A549 (cell line): Measurements from ENCODE around the gene RAB33B. TPM values are rescaled to one million over a fixed set of nuclear protein-coding genes. Genes with fewer than 3 reads are reported as not detected.
A peak's percentile ranks its signal among the peaks of the same experiment; 100 is the strongest.

Experiments used
- ATAC-seq, 2 experiments: fragments of 200-7000 bp in 1 of 2; fragments of >200 bp in 1 of 2; cut with Nextera tagmentation in 1 of 2; cut with Tn5 transposase in 1 of 2; 3 replicates each; pipeline versions ENCODE4 v1.8.0 to v1.9.1; 2018 to 2020; ENCODE audit warnings: mild to moderate bottlenecking in 1 of 2, moderate library complexity in 1 of 2
- CTCF ChIA-PET: fragments of 300-600 bp; sonication (Branson Sonifier 250); formaldehyde crosslinking; extraction: SDS; loops from one replicate; lab custom pipeline; 2021; ENCODE audit warnings: antibody characterized with exemption, inconsistent platforms; lab: Yijun Ruan, JAX
- POLR2A ChIA-PET: fragments of 350-600 bp; formaldehyde crosslinking; extraction: SDS; loops from one replicate; lab custom pipeline; 2021; ENCODE audit warnings: antibody characterized with exemption, inconsistent platforms; lab: Yijun Ruan, JAX
- DNase-seq, 2 experiments: peaks; one replicate each; pipeline versions ENCODE4 v3.0.0 to v3.0.0-alpha.2; 2011 to 2016; ENCODE audit warnings: low read depth in 1 of 2, low spot score in 1 of 2
- FAIRE-seq: peaks from 2 replicates; lab custom pipeline; 2011; peaks lifted over from hg19 to GRCh38; lab: Jason Lieb, UNC
- H3K27ac ChIP-seq, 2 experiments: fragments of >200 bp; sonication (Bioruptor Twin); formaldehyde crosslinking; 3 replicates each; pipeline ENCODE4 v1.5.1; 2016 to 2017
- H3K4me1 ChIP-seq: fragments of >200 bp; sonication (Bioruptor Twin); formaldehyde crosslinking; 3 replicates; pipeline ENCODE4 v1.6.1; 2016
- H3K4me2 ChIP-seq: fragments of >200 bp; sonication (Bioruptor Twin); formaldehyde crosslinking; 3 replicates; pipeline ENCODE4 v1.6.1; 2016
- H3K4me3 ChIP-seq: fragments of >200 bp; sonication (Bioruptor Twin); formaldehyde crosslinking; 3 replicates; pipeline ENCODE4 v1.5.1; 2016
- H3K9me3 ChIP-seq: fragments of >200 bp; sonication (Bioruptor Twin); formaldehyde crosslinking; 3 replicates; pipeline ENCODE4 v1.6.1; 2016
- BHLHE40 ChIP-seq: IDR thresholded peaks from 2 replicates; pipeline ENCODE4 v1.6.1; 2012; ENCODE audit warnings: low read depth, low read length, inconsistent platforms
- CEBPB ChIP-seq, 2 experiments: fragments of >200 bp in 1 of 2; sonication (Bioruptor Twin) in 1 of 2; formaldehyde crosslinking in 1 of 2; IDR thresholded peaks; 2 replicates each; pipeline ENCODE4 v1.6.1; 2012 to 2016
- CHD2 ChIP-seq: fragments of 150-350 bp; IDR thresholded peaks from 2 replicates; pipeline ENCODE4 v1.6.1; 2014; ENCODE audit warnings: low read length; ENCODE audit not compliant: partially characterized antibody
- CHD4 ChIP-seq: fragments of 200-600 bp; sonication (generic); IDR thresholded peaks from 2 replicates; pipeline ENCODE4 v1.6.1; 2016; ENCODE audit warnings: antibody characterized with exemption, mild to moderate bottlenecking, borderline replicate concordance
- E2F6 ChIP-seq: IDR thresholded peaks from 2 replicates; pipeline ENCODE4 v1.6.1; 2012; ENCODE audit warnings: low read depth, borderline replicate concordance
- EHMT2 ChIP-seq: fragments of 200-600 bp; sonication (generic); IDR thresholded peaks from 2 replicates; pipeline ENCODE4 v1.6.1; 2016; ENCODE audit warnings: antibody characterized with exemption, low read depth, mild to moderate bottlenecking, moderate library complexity
- FOSB ChIP-seq: fragments of 250-450 bp; sonication (Bioruptor Pico); IDR thresholded peaks from 2 replicates; pipeline ENCODE4 v1.5.0; 2020; ENCODE audit warnings: mild to moderate bottlenecking, moderate library complexity
- FOSL2 ChIP-seq, 2 experiments: fragments of 450-650 bp in 1 of 2; fragments of >200 bp in 1 of 2; sonication (Bioruptor Twin) in 1 of 2; formaldehyde crosslinking; IDR thresholded peaks; 2 replicates each; pipeline versions ENCODE4 v1.5.0 to v1.6.1; 2016 to 2020; ENCODE audit warnings: mild to moderate bottlenecking in 1 of 2, moderate library complexity in 1 of 2
- FOXS1 ChIP-seq: fragments of 250-450 bp; sonication (Bioruptor Pico); IDR thresholded peaks from 2 replicates; pipeline ENCODE4 v1.5.0; 2020; ENCODE audit warnings: mild to moderate bottlenecking, moderate library complexity
- HEYL ChIP-seq: fragments of 250-450 bp; sonication (Bioruptor Pico); IDR thresholded peaks from 2 replicates; pipeline ENCODE4 v1.8.0; 2021; ENCODE audit warnings: mild to moderate bottlenecking, moderate library complexity
- KDM1A ChIP-seq: fragments of 200-600 bp; sonication (generic); IDR thresholded peaks from 2 replicates; pipeline ENCODE4 v1.6.1; 2016; ENCODE audit warnings: low read depth, mild to moderate bottlenecking
- MAFK ChIP-seq: fragments of 450-650 bp; IDR thresholded peaks from 2 replicates; pipeline ENCODE4 v1.6.1; 2014; ENCODE audit not compliant: partially characterized antibody
- MAZ ChIP-seq: fragments of 150-350 bp; IDR thresholded peaks from 2 replicates; pipeline ENCODE4 v1.6.1; 2014; ENCODE audit warnings: antibody characterized with exemption, low read depth, low read length, borderline replicate concordance
- NPAS2 ChIP-seq: fragments of 250-450 bp; sonication (Bioruptor Pico); IDR thresholded peaks from 2 replicates; pipeline ENCODE4 v1.8.0; 2022; ENCODE audit warnings: mild to moderate bottlenecking, moderate library complexity, borderline replicate concordance
- PHF8 ChIP-seq: fragments of 200-600 bp; sonication (generic); IDR thresholded peaks from 2 replicates; pipeline ENCODE4 v1.6.1; 2016; ENCODE audit warnings: low read depth, mild to moderate bottlenecking, antibody characterized with exemption, moderate library complexity, borderline replicate concordance
- RARB ChIP-seq: fragments of 250-450 bp; sonication (Bioruptor Pico); IDR thresholded peaks from 2 replicates; pipeline ENCODE4 v1.8.0; 2021; ENCODE audit warnings: mild to moderate bottlenecking, moderate library complexity
- RFX5 ChIP-seq: fragments of 450-650 bp; IDR thresholded peaks from 2 replicates; pipeline ENCODE4 v1.7.1; 2014; ENCODE audit warnings: antibody characterized with exemption, mild to moderate bottlenecking, moderate library complexity
- TP53 ChIP-seq: fragments of 250-450 bp; sonication (Bioruptor Pico); IDR thresholded peaks from 2 replicates; pipeline ENCODE4 v1.5.0; 2021; ENCODE audit warnings: mild to moderate bottlenecking, moderate library complexity
- ZNF302 ChIP-seq: fragments of 250-450 bp; sonication (Bioruptor Pico); IDR thresholded peaks from 2 replicates; pipeline ENCODE4 v1.9.0; 2021; ENCODE audit warnings: inconsistent platforms, mild to moderate bottlenecking, moderate library complexity
- ZSCAN20 ChIP-seq: fragments of 250-450 bp; sonication (Bioruptor Pico); IDR thresholded peaks from 2 replicates; pipeline ENCODE4 v1.8.0; 2022; ENCODE audit warnings: mild to moderate bottlenecking, moderate library complexity
- WGBS: methylation state at CpG from one replicate; pipeline ENCODE4 v1.1.6; 2017; ENCODE audit errors: missing lambda C conversion rate; 5-methylcytosine and 5-hydroxymethylcytosine counted together
- polyA plus RNA-seq, 4 experiments: library from polyadenylated mRNA; depleted of rRNA in 3 of 4; stranded (reverse); fragments of >200 nt; fragmentation: RNase III in 1 of 4; extraction: RNeasy Plus Mini Kit Qiagen cat#74134 plus additional on column Dnase treatment in 1 of 4; gene quantifications; 2 replicates in 3 of 4; 3 replicates in 1 of 4; pipeline ENCODE4 v1.2.3, GENCODE V29; 2011 to 2017

RAB33B gene
- polyA plus RNA-seq, 2 of the 4 experiments (the other 2 are of a cell fraction): 2.8 to 5.9 TPM

- Histone ChIP-seq H3K4me1 (no peaks in the 10 kb centered on the region), H3K4me2 (no peak overlapping the region), H3K4me3 (no peak overlapping the region), H3K9me3 (no peaks in the 10 kb centered on the region), H3K27ac (no peak overlapping the region)
- WGBS: 81% methylated on average over 6 of the region's 6 CpGs
- no peak for DNase-seq
- FAIRE-seq: no peak
- ChIA-PET POLR2A (no interaction called here), CTCF (interaction anchor here (1.1 to 1.4 kb wide), 2 partner anchors 30 to 151 kb away, joined by 3 to 4 read pairs; no protein-coding TSS in a partner anchor)
- ATAC-seq: no peak
- no peak for TF ChIP-seq ZSCAN20
- no peak for TF ChIP-seq BHLHE40
- TF ChIP-seq CHD2: no peak
- no peak for TF ChIP-seq MAZ
- no peak for TF ChIP-seq NPAS2
- TF ChIP-seq E2F6: no peak
- TF ChIP-seq RFX5: no peak
- TF ChIP-seq MAFK: no peak
- TF ChIP-seq, all 56 proteins: peak for 0
Measured at GRCh38 chr4:139501527-139501926, 47.6 kb downstream of the RAB33B start.

- Histone ChIP-seq H3K9me3 (no peaks in the 10 kb centered on the region), H3K4me1 (no peaks in the 10 kb centered on the region), H3K4me3 (no peak overlapping the region), H3K27ac (no peak overlapping the region), H3K4me2 (no peak overlapping the region)
- 81% methylated on average over 13 of the region's 13 CpGs for WGBS
- TF ChIP-seq PHF8: no peak
- no peak for TF ChIP-seq FOSB (CRISPR knock-in tag)
- TF ChIP-seq FOXS1: no peak
- TF ChIP-seq HEYL (CRISPR knock-in tag): no peak
- no peak for TF ChIP-seq CHD4
- no peak for TF ChIP-seq KDM1A
- no peak for TF ChIP-seq TP53 (CRISPR knock-in tag)
- no peak for TF ChIP-seq EHMT2
- ChIA-PET CTCF (interaction anchor here (1.0 to 1.1 kb wide), 2 partner anchors 131 to 150 kb away, joined by 3 to 4 read pairs; no protein-coding TSS in a partner anchor), POLR2A (no interaction called here)
- peak; percentile 19 to 37; a peak in 5 of 6 replicates for ATAC-seq
- no peak for DNase-seq
- no peak for FAIRE-seq
Measured at GRCh38 chr4:139501927-139502899, 48.3 kb downstream of the RAB33B start.

GRCh38 chr4:139503622-139504166 is 49.8 kb downstream of the RAB33B start:
- Histone ChIP-seq H3K27ac (no peak overlapping the region), H3K4me3 (no peak overlapping the region), H3K4me1 (no peaks in the 10 kb centered on the region), H3K9me3 (no peaks in the 10 kb centered on the region), H3K4me2 (no peak overlapping the region)
- POLR2A ChIA-PET: no interaction called here
- TF ChIP-seq ZNF302 (CRISPR knock-in tag) (no peak), CHD4 (no peak), RARB (CRISPR knock-in tag) (no peak), CEBPB (IDR thresholded peaks at IDR 0.05) (no peak), CHD2 (no peak), FOSL2 (IDR thresholded peaks at IDR 0.05) (no peak), FOSL2 (CRISPR knock-in tag; IDR thresholded peaks at IDR 0.05) (no peak), FOSB (CRISPR knock-in tag) (no peak)
- DNase-seq (no peak), FAIRE-seq (no peak), ATAC-seq (no peak)
- CTCF ChIA-PET: interaction anchor here (1.2 to 1.3 kb wide), 2 partner anchors 9 to 130 kb away, joined by 3 to 4 read pairs; no protein-coding TSS in a partner anchor
